Brain microvascular endothelial cell (primary cell): Measurements from ENCODE around the gene FYN.

ENCODE experiments used
- DNase-seq: peaks from one replicate; pipeline ENCODE4 v3.0.0-alpha.2; 2020
- H3K27ac ChIP-seq: fragments of 250-450 bp; sonication (Bioruptor Pico); 2 replicates; pipeline ENCODE4 v1.5.1; 2020; ENCODE audit warnings: mild to moderate bottlenecking, moderate library complexity
- H3K27me3 ChIP-seq: fragments of 250-450 bp; sonication (Bioruptor Pico); replicated peaks from 2 replicates; pipeline ENCODE4 v1.5.1; 2020; ENCODE audit warnings: mild to moderate bottlenecking
- H3K36me3 ChIP-seq: fragments of 250-450 bp; sonication (Bioruptor Pico); replicated peaks from 2 replicates; pipeline ENCODE4 v1.5.1; 2020; ENCODE audit warnings: mild to moderate bottlenecking
- H3K4me3 ChIP-seq: 2 replicates; pipeline ENCODE4 v1.5.1; 2011; ENCODE audit warnings: low read depth, mild to moderate bottlenecking, control low read depth, low read length, moderate library complexity
- CTCF ChIP-seq: IDR thresholded peaks from 2 replicates; pipeline ENCODE4 v1.5.1; 2011; ENCODE audit warnings: low read depth, mild to moderate bottlenecking, moderate library complexity, low read length, control low read depth, inconsistent platforms; ENCODE audit errors: missing control alignments
- in situ Hi-C: cut with HindIII; loops from 2 replicates; pipeline ENCODE4 v1.10.0; 2017; ENCODE audit warnings: low sequenced_read_pairs, low pct_ligation_motif_present

Gene FYN

GRCh38 chr6:111677249-111677990, 195.8 kb downstream of the FYN start:
- no peak overlapping the region for H3K27ac ChIP-seq
- in situ Hi-C loops, result no loop called here
- no peaks in the 10 kb centered on the region for H3K27me3 ChIP-seq
- H3K4me3 ChIP-seq, result no peak overlapping the region
- TF ChIP-seq CTCF, result no peak
- peaks cover 14% of the 10 kb centered on the region for H3K36me3 ChIP-seq
- DNase-seq, result no peak

GRCh38 chr6:111676383-111676782, 196.9 kb downstream of the FYN start:
- in situ Hi-C loops, result no loop called here
- DNase-seq, result no peak
- TF ChIP-seq CTCF, result no peak
- H3K4me3 ChIP-seq, result no peak overlapping the region
- H3K27me3 ChIP-seq, result no peaks in the 10 kb centered on the region
- H3K36me3 ChIP-seq, result peaks cover 18% of the 10 kb centered on the region
- no peak overlapping the region for H3K27ac ChIP-seq

GRCh38 chr6:111674883-111675282, 198.4 kb downstream of the FYN start:
- TF ChIP-seq CTCF, result no peak
- in situ Hi-C loops, result no loop called here
- H3K36me3 ChIP-seq, result peaks cover 21% of the 10 kb centered on the region

GRCh38 chr6:111674413-111674812, 198.8 kb downstream of the FYN start:
- no peak overlapping the region for H3K27ac ChIP-seq
- no peaks in the 10 kb centered on the region for H3K27me3 ChIP-seq
- peaks cover 22% of the 10 kb centered on the region for H3K36me3 ChIP-seq
- DNase-seq, result no peak
- no peak for TF ChIP-seq CTCF
- no peak overlapping the region for H3K4me3 ChIP-seq
- in situ Hi-C loops, result no loop called here

More at GRCh38 chr6:111674883-111675282, 198.4 kb downstream of the FYN start:
- H3K4me3 ChIP-seq, result no peak overlapping the region
- H3K27me3 ChIP-seq, result no peaks in the 10 kb centered on the region
- DNase-seq, result no peak
- H3K27ac ChIP-seq, result no peak overlapping the region

- Histone ChIP-seq H3K36me3 (peaks cover 22% of the 10 kb centered on the region), H3K4me3 (no peak overlapping the region), H3K27me3 (no peaks in the 10 kb centered on the region), H3K27ac (no peak overlapping the region)
- no peak for DNase-seq
- TF ChIP-seq CTCF, result no peak
- in situ Hi-C loops, result no loop called here
Observed at GRCh38 chr6:111673937-111674336, 199.3 kb downstream of the FYN start.

GRCh38 chr6:111673532-111673931, 199.7 kb downstream of the FYN start:
- H3K27ac ChIP-seq, result no peak overlapping the region
- TF ChIP-seq CTCF, result no peak
- in situ Hi-C loops, result no loop called here
- peaks cover 22% of the 10 kb centered on the region for H3K36me3 ChIP-seq
- no peak overlapping the region for H3K4me3 ChIP-seq
- DNase-seq, result no peak
- H3K27me3 ChIP-seq, result no peaks in the 10 kb centered on the region
